Measurements from ENCODE around the gene VAV3. TPM values are rescaled to one million over a fixed set of nuclear protein-coding genes. Genes with fewer than 3 reads are reported as not detected.

VAV3 gene
- total and polyA plus RNA-seq, 10 of the 15 experiments (the other 5 are each of a cell fraction or from before 2014, with no cell fraction given) = 0.84 to 5.5 (median 3.4) TPM

DNA sequence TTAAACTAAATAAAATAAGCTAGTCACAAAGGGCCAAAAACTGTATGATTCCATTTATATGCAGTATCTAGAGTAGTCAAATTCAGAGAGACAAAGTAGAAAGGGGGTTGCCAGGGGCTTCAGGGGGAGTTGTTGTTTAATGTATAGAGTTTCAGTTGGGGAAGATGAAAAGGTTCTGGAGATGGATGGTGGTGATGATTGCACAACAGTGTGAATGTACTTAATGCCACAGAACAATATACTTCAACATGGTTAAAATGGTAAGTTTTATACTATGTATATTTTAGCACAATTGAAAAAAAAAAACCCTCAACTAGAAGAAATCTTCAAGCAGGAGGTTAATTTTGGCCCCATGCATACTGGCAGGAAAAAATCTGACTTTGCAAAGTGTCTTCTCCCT lies 24.3 kb downstream of the VAV3 start (continued):
- TF ChIP-seq, protein P1, sequence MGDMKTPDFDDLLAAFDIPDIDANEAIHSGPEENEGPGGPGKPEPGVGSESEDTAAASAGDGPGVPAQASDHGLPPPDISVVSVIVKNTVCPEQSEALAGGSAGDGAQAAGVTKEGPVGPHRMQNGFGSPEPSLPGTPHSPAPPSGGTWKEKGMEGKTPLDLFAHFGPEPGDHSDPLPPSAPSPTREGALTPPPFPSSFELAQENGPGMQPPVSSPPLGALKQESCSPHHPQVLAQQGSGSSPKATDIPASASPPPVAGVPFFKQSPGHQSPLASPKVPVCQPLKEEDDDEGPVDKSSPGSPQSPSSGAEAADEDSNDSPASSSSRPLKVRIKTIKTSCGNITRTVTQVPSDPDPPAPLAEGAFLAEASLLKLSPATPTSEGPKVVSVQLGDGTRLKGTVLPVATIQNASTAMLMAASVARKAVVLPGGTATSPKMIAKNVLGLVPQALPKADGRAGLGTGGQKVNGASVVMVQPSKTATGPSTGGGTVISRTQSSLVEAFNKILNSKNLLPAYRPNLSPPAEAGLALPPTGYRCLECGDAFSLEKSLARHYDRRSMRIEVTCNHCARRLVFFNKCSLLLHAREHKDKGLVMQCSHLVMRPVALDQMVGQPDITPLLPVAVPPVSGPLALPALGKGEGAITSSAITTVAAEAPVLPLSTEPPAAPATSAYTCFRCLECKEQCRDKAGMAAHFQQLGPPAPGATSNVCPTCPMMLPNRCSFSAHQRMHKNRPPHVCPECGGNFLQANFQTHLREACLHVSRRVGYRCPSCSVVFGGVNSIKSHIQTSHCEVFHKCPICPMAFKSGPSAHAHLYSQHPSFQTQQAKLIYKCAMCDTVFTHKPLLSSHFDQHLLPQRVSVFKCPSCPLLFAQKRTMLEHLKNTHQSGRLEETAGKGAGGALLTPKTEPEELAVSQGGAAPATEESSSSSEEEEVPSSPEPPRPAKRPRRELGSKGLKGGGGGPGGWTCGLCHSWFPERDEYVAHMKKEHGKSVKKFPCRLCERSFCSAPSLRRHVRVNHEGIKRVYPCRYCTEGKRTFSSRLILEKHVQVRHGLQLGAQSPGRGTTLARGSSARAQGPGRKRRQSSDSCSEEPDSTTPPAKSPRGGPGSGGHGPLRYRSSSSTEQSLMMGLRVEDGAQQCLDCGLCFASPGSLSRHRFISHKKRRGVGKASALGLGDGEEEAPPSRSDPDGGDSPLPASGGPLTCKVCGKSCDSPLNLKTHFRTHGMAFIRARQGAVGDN (IDR thresholded peaks at IDR 0.05) = no peak
- TF ChIP-seq, protein P2, sequence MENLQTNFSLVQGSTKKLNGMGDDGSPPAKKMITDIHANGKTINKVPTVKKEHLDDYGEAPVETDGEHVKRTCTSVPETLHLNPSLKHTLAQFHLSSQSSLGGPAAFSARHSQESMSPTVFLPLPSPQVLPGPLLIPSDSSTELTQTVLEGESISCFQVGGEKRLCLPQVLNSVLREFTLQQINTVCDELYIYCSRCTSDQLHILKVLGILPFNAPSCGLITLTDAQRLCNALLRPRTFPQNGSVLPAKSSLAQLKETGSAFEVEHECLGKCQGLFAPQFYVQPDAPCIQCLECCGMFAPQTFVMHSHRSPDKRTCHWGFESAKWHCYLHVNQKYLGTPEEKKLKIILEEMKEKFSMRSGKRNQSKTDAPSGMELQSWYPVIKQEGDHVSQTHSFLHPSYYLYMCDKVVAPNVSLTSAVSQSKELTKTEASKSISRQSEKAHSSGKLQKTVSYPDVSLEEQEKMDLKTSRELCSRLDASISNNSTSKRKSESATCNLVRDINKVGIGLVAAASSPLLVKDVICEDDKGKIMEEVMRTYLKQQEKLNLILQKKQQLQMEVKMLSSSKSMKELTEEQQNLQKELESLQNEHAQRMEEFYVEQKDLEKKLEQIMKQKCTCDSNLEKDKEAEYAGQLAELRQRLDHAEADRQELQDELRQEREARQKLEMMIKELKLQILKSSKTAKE (IDR thresholded peaks at IDR 0.05; ENCODE audit: low read depth, poor library complexity, severe bottlenecking) = no peak
- no peak for TF ChIP-seq NR2C2 (IDR thresholded peaks at IDR 0.05; ENCODE audit: borderline replicate concordance, control insufficient read depth, insufficient read length, low read depth)

DNA sequence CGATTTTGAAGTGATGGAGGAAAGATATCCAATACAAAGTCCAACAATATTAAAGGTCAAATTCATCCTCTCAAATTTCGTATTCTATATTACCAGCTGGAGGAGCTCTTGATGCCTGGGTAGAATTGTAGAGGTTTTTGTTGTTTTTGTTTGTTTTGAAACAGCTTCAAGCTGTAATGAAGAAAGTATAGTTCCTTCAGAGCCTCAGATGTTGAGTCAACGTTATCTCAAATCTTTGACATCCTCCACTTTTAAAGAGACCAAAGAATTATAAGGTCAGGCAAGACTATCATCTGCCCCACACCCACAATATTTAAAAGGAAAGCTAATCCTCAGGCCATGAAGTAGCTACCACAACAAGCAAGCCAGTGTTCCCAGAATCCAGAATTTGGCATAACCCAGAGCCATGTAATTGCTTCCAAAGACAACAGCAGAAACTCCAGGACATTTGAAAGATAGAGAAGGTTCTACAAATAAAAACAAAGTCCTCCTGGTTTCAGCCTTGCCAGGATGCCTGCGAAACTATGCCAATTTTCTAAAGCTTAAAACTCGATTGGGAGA lies 24.9 kb downstream of the VAV3 start:
- SMC1A ChIA-PET (ENCODE audit: uncharacterized antibody, unreplicated experiment) = interaction anchor here (0.6 to 1.4 kb wide), 8 partner anchors 10 to 186 kb away, joined by 3 to 6 read pairs (median 3); no protein-coding TSS in a partner anchor
- CTCF ChIA-PET = interaction anchor here (1.0 to 2.0 kb wide), 5 partner anchors 9 to 185 kb away, joined by 3 to 8 read pairs (median 4); no protein-coding TSS in a partner anchor
- POLR2A ChIA-PET = interaction anchor here (0.8 to 1.4 kb wide), 2 partner anchors 9 to 24 kb away, joined by 4 to 5 read pairs; no protein-coding TSS in a partner anchor
- no TSS peak for BruUV-seq (replicated peaks)
- Histone ChIP-seq H3K79me2 (ENCODE audit: control insufficient read depth, insufficient read depth, low read length) (no peaks in the 10 kb centered on the region; the same call in 1 of the 2 replicates), H3K9me3 (replicated peaks; ENCODE audit: control insufficient read depth, insufficient read depth, low read length) (no peaks in the 10 kb centered on the region; the same call in 2 of the 3 replicates), H3K4me1 (ENCODE audit: control insufficient read depth, insufficient read depth, low read length) (peaks cover 19% of the 10 kb centered on the region), H3K4me2 (ENCODE audit: control insufficient read depth, insufficient read depth) (no peak overlapping the region), H2AFZ (ENCODE audit: control insufficient read depth, low read depth, low read length) (no peak overlapping the region), H3K27ac (ENCODE audit: control insufficient read depth, insufficient read depth) (no peak overlapping the region), H3K9ac (ENCODE audit: control insufficient read depth, insufficient read depth, low read length) (no peak overlapping the region), H4K20me1 (ENCODE audit: control insufficient read depth, insufficient read depth) (no peaks in the 10 kb centered on the region), H3K27me3 (replicated peaks in 1 of 2; ENCODE audit: control insufficient read depth in 2 of 2, insufficient read depth in 2 of 2, low read length in 1 of 2) (no peaks in the 10 kb centered on the region; a peak in 1 of 4 replicates), H3K36me3 (ENCODE audit: control insufficient read depth in 2 of 2, insufficient read depth in 2 of 2, low read length in 1 of 2) (no peaks in the 10 kb centered on the region), H3K4me3 (no peak overlapping the region)
- 43% methylated on average over 5 of the region's 5 CpGs for WGBS (ENCODE audit: insufficient coverage, insufficient replicate concordance, low lambda C conversion rate, missing lambda C conversion rate)
- in situ Hi-C loops (cut with MboI) = no loop called here
- RAD21 ChIA-PET (ENCODE audit: unreplicated experiment) = interaction anchor here (0.7 to 1.4 kb wide), 6 partner anchors 9 to 162 kb away, joined by 3 to 5 read pairs (median 3); no protein-coding TSS in a partner anchor
- intact Hi-C loops (cut with micrococcal nuclease; ENCODE audit: unreplicated experiment) = no loop called here
- ATAC-seq (no peak), DNase-seq (ENCODE audit: low read depth, low spot score) (no peak), FAIRE-seq (no peak)
- TF ChIP-seq ZNF217 (IDR thresholded peaks at IDR 0.05) (no peak), POLR2AphosphoS5 (IDR thresholded peaks at IDR 0.05; ENCODE audit: low read length) (no peak), SMC3 (IDR thresholded peaks at IDR 0.05; ENCODE audit: borderline replicate concordance, low read length) (no peak), RCOR1 (conservative IDR thresholded peaks at IDR 0.05; ENCODE audit: low read depth, low read length) (no peak), MTA2 (IDR thresholded peaks at IDR 0.05; ENCODE audit: low read depth) (no peak), GABPA (IDR thresholded peaks at IDR 0.05; ENCODE audit: low read depth) (no peak), TARDBP (IDR thresholded peaks at IDR 0.05; ENCODE audit: borderline replicate concordance) (no peak), MEF2B (IDR thresholded peaks at IDR 0.05; ENCODE audit: partially characterized antibody, poor library complexity, severe bottlenecking) (no peak), ZNF24 (IDR thresholded peaks at IDR 0.05) (no peak)
- TF ChIP-seq, protein P3, sequence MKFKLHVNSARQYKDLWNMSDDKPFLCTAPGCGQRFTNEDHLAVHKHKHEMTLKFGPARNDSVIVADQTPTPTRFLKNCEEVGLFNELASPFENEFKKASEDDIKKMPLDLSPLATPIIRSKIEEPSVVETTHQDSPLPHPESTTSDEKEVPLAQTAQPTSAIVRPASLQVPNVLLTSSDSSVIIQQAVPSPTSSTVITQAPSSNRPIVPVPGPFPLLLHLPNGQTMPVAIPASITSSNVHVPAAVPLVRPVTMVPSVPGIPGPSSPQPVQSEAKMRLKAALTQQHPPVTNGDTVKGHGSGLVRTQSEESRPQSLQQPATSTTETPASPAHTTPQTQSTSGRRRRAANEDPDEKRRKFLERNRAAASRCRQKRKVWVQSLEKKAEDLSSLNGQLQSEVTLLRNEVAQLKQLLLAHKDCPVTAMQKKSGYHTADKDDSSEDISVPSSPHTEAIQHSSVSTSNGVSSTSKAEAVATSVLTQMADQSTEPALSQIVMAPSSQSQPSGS (IDR thresholded peaks at IDR 0.05; ENCODE audit: low read length) = no peak
- TF ChIP-seq, protein P4, sequence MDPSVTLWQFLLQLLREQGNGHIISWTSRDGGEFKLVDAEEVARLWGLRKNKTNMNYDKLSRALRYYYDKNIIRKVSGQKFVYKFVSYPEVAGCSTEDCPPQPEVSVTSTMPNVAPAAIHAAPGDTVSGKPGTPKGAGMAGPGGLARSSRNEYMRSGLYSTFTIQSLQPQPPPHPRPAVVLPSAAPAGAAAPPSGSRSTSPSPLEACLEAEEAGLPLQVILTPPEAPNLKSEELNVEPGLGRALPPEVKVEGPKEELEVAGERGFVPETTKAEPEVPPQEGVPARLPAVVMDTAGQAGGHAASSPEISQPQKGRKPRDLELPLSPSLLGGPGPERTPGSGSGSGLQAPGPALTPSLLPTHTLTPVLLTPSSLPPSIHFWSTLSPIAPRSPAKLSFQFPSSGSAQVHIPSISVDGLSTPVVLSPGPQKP (IDR thresholded peaks at IDR 0.05; ENCODE audit: low read depth, low read length) = no peak

Measured in GM12878 (cell line).